ENCODE data around the gene NUTF2. TPM values are rescaled to one million over a fixed set of nuclear protein-coding genes. Genes with fewer than 3 reads are reported as not detected.

NUTF2 gene
- total and polyA plus RNA-seq, 2 experiments from 2014 or later = 100 to 197 TPM

DNA sequence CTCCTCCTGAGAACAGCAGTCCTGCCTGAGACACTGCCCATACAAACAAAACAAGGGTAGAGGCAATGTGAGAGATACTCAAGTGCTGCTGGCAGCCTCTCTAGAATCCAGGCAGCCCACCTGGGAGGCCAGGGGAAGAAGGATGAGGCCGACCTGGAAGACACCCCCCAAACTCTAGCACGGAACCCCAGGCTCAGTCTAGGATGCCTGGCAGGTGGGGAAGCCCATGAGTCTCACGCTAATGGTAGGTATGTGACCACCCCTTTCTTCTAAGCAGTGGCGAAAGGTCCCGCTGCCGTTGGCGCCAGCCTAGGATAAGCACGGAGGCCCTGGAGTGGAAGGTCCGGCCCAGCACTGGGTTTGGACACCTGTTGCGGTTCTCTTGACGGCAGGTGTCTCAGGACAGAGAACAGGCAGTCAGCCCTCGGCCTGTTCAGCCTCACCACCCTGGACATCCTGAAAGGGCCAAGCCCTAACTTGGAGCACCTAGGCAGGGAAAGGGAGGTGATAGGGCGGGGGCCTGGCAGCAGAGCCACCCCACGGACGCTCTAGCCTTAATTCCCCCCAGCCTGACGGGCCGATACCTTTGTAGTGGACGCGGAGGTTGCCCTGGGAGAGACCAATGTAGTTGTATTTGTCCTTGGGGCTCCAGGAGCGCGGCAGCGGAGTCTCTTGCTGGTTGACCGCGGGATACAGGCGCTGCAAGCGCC is 40.9 kb upstream of the NUTF2 start:
- DNase-seq (ENCODE audit: low spot score) = no peak
- 2% methylated on average over 18 of the region's 26 CpGs for WGBS (ENCODE audit: low lambda C conversion rate, missing lambda C conversion rate)
- H2AFZ ChIP-seq = peak overlapping the region; percentile 61
- peak overlapping the region; percentile 89 for H3K4me2 ChIP-seq
- peaks cover 10% of the 10 kb centered on the region for H4K20me1 ChIP-seq (ENCODE audit: insufficient read depth, poor library complexity, severe bottlenecking)
- no peaks in the 10 kb centered on the region for H3K9me3 ChIP-seq (ENCODE audit: low read depth)
- no peaks in the 10 kb centered on the region for H3K36me3 ChIP-seq (replicated peaks; ENCODE audit: insufficient read depth, low read depth)
- H3K27me3 ChIP-seq = no peaks in the 10 kb centered on the region
- TF ChIP-seq EZH2phosphoT487 (IDR thresholded peaks at IDR 0.05; ENCODE audit: low read depth, severe bottlenecking, unreplicated experiment) = no peak
- no peak for TF ChIP-seq EZH2 (IDR thresholded peaks at IDR 0.05; ENCODE audit: borderline replicate concordance)
- H3K4me1 ChIP-seq (ENCODE audit: insufficient read depth) = peaks cover 16% of the 10 kb centered on the region
- H3K79me2 ChIP-seq = peaks cover 53% of the 10 kb centered on the region
- no peaks in the 10 kb centered on the region for H3K9me2 ChIP-seq (replicated peaks; ENCODE audit: insufficient read depth)
- peak overlapping the region; percentile 52 for H3K4me3 ChIP-seq
- H3K27ac ChIP-seq = peak overlapping the region; percentile 60

- DNase-seq (ENCODE audit: low spot score) = peak; percentile 99
- Histone ChIP-seq H3K4me2 (peak within 1 kb of the TSS; percentile 89), H3K79me2 (peaks cover 46% of the 10 kb centered on the region), H3K4me3 (peak within 1 kb of the TSS; percentile 84), H3K4me1 (ENCODE audit: insufficient read depth) (peaks cover 16% of the 10 kb centered on the region), H3K9me2 (replicated peaks; ENCODE audit: insufficient read depth) (no peaks in the 10 kb centered on the region), H2AFZ (peak within 1 kb of the TSS; percentile 69), H4K20me1 (ENCODE audit: insufficient read depth, poor library complexity, severe bottlenecking) (peaks cover 2% of the 10 kb centered on the region), H3K36me3 (replicated peaks; ENCODE audit: insufficient read depth, low read depth) (no peaks in the 10 kb centered on the region), H3K27ac (peak within 1 kb of the TSS; percentile 60), H3K9me3 (ENCODE audit: low read depth) (no peaks in the 10 kb centered on the region), H3K27me3 (no peaks in the 10 kb centered on the region)
- 1% methylated on average over 45 of the region's 54 CpGs for whole genome bisulfite sequencing (ENCODE audit: low lambda C conversion rate, missing lambda C conversion rate)
- TF ChIP-seq EZH2 (IDR thresholded peaks at IDR 0.05; ENCODE audit: borderline replicate concordance) (no peak), CTCF (IDR thresholded peaks at IDR 0.05; ENCODE audit: poor library complexity) (no peak), EZH2phosphoT487 (IDR thresholded peaks at IDR 0.05; ENCODE audit: low read depth, severe bottlenecking, unreplicated experiment) (no peak)
These were observed 40.1 kb upstream of the NUTF2 start, which contains the start of the genes RANBP10 and TSNAXIP1 for GRCh38 chr16:67806428-67807147. Gene RANBP10, minus strand, starts transcription at chr16:67806560. Its CDS starts 24 bp downstream, at chr16:67806536. Gene TSNAXIP1, plus strand, starts transcription at chr16:67806889. Its CDS starts 261 bp downstream, at chr16:67807150.

DNA sequence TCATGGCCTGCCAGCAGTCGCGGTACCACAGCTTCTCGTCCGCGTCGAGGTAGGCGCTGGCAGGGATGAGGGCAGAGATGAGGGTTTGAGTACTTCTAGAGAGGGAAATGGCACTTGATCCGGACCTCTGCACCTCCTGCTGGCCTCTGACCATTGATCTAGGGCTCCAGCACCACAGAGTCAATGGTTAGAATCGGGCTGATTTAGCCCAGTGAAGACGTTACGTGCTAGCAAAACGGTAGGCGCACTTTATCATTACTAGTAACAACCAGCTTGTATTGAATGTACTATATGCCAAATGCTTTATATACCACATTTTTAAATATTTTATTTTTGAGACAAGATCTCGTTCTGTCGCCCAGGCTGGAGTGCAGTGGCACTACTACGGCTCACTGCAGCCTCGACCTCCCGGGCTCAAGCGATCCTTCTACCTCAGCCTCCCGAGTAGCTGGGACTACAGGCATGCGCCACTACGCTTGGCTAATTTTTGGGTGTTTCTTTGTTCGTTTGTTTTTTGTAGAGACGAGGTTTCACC is 39.5 kb upstream of the NUTF2 start:
- Histone ChIP-seq H4K20me1 (ENCODE audit: insufficient read depth, poor library complexity, severe bottlenecking) (no peaks in the 10 kb centered on the region), H3K4me3 (peak overlapping the region; percentile 84), H3K79me2 (peaks cover 40% of the 10 kb centered on the region), H3K9me2 (replicated peaks; ENCODE audit: insufficient read depth) (no peaks in the 10 kb centered on the region), H3K4me1 (ENCODE audit: insufficient read depth) (peaks cover 16% of the 10 kb centered on the region), H3K4me2 (peak overlapping the region; percentile 87), H3K36me3 (replicated peaks; ENCODE audit: insufficient read depth, low read depth) (no peaks in the 10 kb centered on the region), H3K27ac (peak overlapping the region; percentile 51), H3K27me3 (no peaks in the 10 kb centered on the region), H2AFZ (peak overlapping the region; percentile 69), H3K9me3 (ENCODE audit: low read depth) (no peaks in the 10 kb centered on the region)
- DNase-seq (ENCODE audit: low spot score) = no peak
- TF ChIP-seq EZH2 (IDR thresholded peaks at IDR 0.05; ENCODE audit: borderline replicate concordance) (no peak), CTCF (IDR thresholded peaks at IDR 0.05; ENCODE audit: poor library complexity) (peak; percentile 24), EZH2phosphoT487 (IDR thresholded peaks at IDR 0.05; ENCODE audit: low read depth, severe bottlenecking, unreplicated experiment) (no peak)
- 34% methylated on average over 24 of the region's 24 CpGs for WGBS (ENCODE audit: low lambda C conversion rate, missing lambda C conversion rate)

Data from hepatocyte (in vitro differentiated cells).